ENCODE measurements around the gene TMEM130.

TMEM130 gene

GRCh38 chr7:98870807-98871491, 1.1 kb upstream of the TMEM130 start:
- no peak for TF ChIP-seq CTCF (IDR thresholded peaks at IDR 0.05; ENCODE audit: low read depth, low read length, missing control alignments)
- no peak for DNase-seq (ENCODE audit: low read depth)
- no peak overlapping the region for H3K4me3 ChIP-seq (ENCODE audit: low read depth, low read length)

GRCh38 chr7:98870121-98870651, 372 bp upstream of the TMEM130 start:
- DNase-seq (ENCODE audit: low read depth) = no peak
- peak overlapping the region; percentile 28; the same call in 1 of the 2 replicates for H3K4me3 ChIP-seq (ENCODE audit: low read depth, low read length)
- TF ChIP-seq CTCF (IDR thresholded peaks at IDR 0.05; ENCODE audit: low read depth, low read length, missing control alignments) = no peak

- no peak overlapping the region; the same call in 1 of the 2 replicates for H3K4me3 ChIP-seq (ENCODE audit: low read depth, low read length)
- DNase-seq (ENCODE audit: low read depth) = no peak
- TF ChIP-seq CTCF (IDR thresholded peaks at IDR 0.05; ENCODE audit: low read depth, low read length, missing control alignments) = no peak
Observed at GRCh38 chr7:98869027-98869596, 702 bp downstream of the TMEM130 start.

GRCh38 chr7:98868450-98868849, 1.4 kb downstream of the TMEM130 start:
- no peak for DNase-seq (ENCODE audit: low read depth)
- no peak overlapping the region for H3K4me3 ChIP-seq (ENCODE audit: low read depth, low read length)
- no peak for TF ChIP-seq CTCF (IDR thresholded peaks at IDR 0.05; ENCODE audit: low read depth, low read length, missing control alignments)

GRCh38 chr7:98866765-98867164, 3.0 kb downstream of the TMEM130 start:
- no peak overlapping the region for H3K4me3 ChIP-seq (ENCODE audit: low read depth, low read length)
- no peak for DNase-seq (ENCODE audit: low read depth)
- no peak for TF ChIP-seq CTCF (IDR thresholded peaks at IDR 0.05; ENCODE audit: low read depth, low read length, missing control alignments)

GRCh38 chr7:98866351-98866750, 3.5 kb downstream of the TMEM130 start:
- no peak for TF ChIP-seq CTCF (IDR thresholded peaks at IDR 0.05; ENCODE audit: low read depth, low read length, missing control alignments)
- no peak overlapping the region for H3K4me3 ChIP-seq (ENCODE audit: low read depth, low read length)
- DNase-seq (ENCODE audit: low read depth) = no peak
